Ectodermal cell (in vitro differentiated cells): ENCODE measurements around the gene FTL.

ENCODE experiments used
- H3K27ac ChIP-seq: 2 replicates; pipeline ENCODE4 v1.7.0; 2013; ENCODE audit warnings: mild to moderate bottlenecking, low read depth, low read length; ENCODE audit not compliant: insufficient read depth, poor library complexity, severe bottlenecking
- H3K27me3 ChIP-seq: 2 replicates; pipeline ENCODE4 v1.7.0; 2013; ENCODE audit warnings: mild to moderate bottlenecking, low read length; ENCODE audit not compliant: insufficient read depth, control insufficient read depth, poor library complexity, severe bottlenecking
- H3K36me3 ChIP-seq: one replicate; pipeline ENCODE4 v1.7.0; 2013; ENCODE audit warnings: low read length; ENCODE audit not compliant: control insufficient read depth, insufficient read depth
- H3K4me1 ChIP-seq: one replicate; pipeline ENCODE4 v1.7.0; 2013; ENCODE audit warnings: low read length; ENCODE audit not compliant: control insufficient read depth, insufficient read depth
- H3K4me3 ChIP-seq: 2 replicates; pipeline ENCODE4 v1.7.0; 2013; ENCODE audit warnings: low read depth, low read length, control low read depth; ENCODE audit not compliant: insufficient read depth
- H3K9me3 ChIP-seq: 2 replicates; pipeline ENCODE4 v1.7.0; 2013; ENCODE audit warnings: mild to moderate bottlenecking, low read length, moderate library complexity; ENCODE audit not compliant: control insufficient read depth
- WGBS, 2 experiments: methylation state at CpG; one replicate each; pipeline ENCODE4 v1.1.7; 2013; ENCODE audit warnings: missing lambda C conversion rate in 2 of 2; 5-methylcytosine and 5-hydroxymethylcytosine counted together

The FTL gene

GRCh38 chr19:48970923-48971395 lies 5.8 kb downstream of the FTL start:
- peaks cover 26% of the 10 kb centered on the region for H3K36me3 ChIP-seq
- no peaks in the 10 kb centered on the region for H3K9me3 ChIP-seq
- H3K27me3 ChIP-seq = no peaks in the 10 kb centered on the region
- peaks cover 5% of the 10 kb centered on the region for H3K4me1 ChIP-seq
- no peak overlapping the region for H3K4me3 ChIP-seq
- H3K27ac ChIP-seq = no peak overlapping the region
- 26 to 29% methylated on average over 18 to 19 of the region's 19 CpGs for WGBS, 2 experiments

DNA sequence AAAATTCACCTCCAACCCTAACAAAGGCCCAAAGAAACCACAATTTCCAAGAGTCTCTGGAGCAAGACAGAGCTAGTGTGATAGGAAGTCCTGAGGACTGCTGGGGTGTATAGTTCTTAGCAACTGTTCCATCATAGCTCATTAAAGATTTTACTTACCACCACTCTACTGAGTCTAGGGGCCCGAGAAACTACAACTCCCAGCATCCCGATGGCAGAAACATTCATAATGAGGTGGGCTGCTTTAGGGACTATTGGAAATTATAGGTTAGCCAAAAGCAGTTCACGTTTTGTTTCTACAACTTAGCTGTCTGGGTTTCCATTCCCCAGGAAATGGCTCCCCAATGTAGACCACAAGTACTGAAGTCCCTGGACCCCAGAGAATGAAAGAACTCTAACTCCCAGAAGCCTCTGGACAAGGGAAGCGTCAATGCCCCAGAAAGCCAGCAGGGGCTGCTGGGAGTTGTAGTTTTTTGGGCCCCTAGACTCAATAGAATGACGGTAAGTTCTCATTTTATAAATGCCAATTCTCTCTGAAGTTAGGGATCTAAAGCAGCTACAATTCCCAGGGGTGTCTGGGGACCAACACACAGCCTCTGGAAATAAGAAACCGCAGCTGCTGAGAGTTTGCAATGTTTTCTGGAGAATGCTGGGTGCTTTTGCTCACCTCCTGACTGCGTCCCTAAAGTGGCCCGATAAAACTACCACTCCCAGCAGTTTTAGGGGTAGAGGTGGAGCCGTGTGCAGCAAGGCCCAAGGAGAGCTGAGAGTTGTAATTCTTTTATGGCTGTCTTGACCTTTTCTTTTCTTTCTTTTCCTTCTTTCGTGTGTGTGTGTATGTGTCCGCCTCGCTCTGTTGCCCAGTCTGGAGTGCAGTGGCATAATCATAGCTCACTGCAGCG lies 11.1 kb downstream of the FTL start:
- Histone ChIP-seq H3K36me3 (peaks cover 7% of the 10 kb centered on the region), H3K27ac (no peak overlapping the region), H3K27me3 (no peaks in the 10 kb centered on the region), H3K9me3 (no peaks in the 10 kb centered on the region), H3K4me1 (no peaks in the 10 kb centered on the region), H3K4me3 (no peak overlapping the region)
- WGBS, 2 experiments = 89% methylated on average over 13 of the region's 13 CpGs

DNA sequence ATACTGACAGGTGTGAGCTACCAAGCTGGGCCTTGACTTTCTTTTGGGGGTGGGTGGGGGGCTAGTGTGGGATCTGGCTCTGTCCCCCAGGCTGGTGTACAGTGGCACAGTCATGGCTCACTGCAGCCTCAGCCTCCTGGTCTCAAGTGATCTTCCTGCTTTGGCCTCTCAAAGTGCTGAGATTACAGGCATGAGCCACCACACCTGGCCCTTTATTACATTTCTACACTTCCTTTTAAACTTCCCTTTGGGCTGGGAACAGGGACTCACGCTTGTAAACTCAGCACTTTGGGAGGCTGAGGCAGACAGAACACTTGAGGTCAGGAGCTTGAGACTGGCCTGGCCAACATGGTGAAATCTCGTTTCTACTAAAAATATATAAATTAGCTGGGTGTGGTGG lies 12.0 kb downstream of the FTL start:
- WGBS, 2 experiments = 91 to 94% methylated on average over 2 of the region's 2 CpGs
- Histone ChIP-seq H3K4me1 (no peaks in the 10 kb centered on the region), H3K27me3 (no peaks in the 10 kb centered on the region), H3K27ac (no peak overlapping the region), H3K36me3 (peaks cover 7% of the 10 kb centered on the region), H3K9me3 (no peaks in the 10 kb centered on the region), H3K4me3 (no peak overlapping the region)

- no peak overlapping the region for H3K27ac ChIP-seq
- peaks cover 5% of the 10 kb centered on the region for H3K36me3 ChIP-seq
- 96% methylated on average over 9 of the region's 9 CpGs for WGBS, 2 experiments
These were observed 17.2 kb downstream of the FTL start for GRCh38 chr19:48982280-48982679.

DNA sequence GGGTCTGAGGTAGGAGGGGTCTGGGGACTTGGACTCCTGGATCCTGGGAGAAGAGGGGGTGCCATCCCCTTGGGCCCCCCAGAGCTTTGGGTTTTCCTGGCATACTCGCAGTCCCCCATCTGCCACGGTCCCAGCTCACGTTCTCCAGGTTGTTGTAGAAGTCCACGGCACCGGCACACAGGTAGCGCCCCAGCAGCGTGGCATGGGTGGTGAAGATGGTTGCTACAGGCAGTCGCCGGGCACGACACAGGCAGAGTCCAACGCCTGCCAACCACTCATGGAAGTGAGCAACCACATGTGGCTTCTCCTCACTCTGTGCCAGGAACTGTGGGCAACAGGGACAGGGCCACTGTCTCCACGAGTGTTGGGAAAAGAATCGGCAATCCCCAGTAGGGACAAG lies 20.6 kb downstream of the FTL start:
- peaks cover 13% of the 10 kb centered on the region for H3K36me3 ChIP-seq
- H3K27me3 ChIP-seq = no peaks in the 10 kb centered on the region
- H3K4me1 ChIP-seq = no peaks in the 10 kb centered on the region
- WGBS, 2 experiments = 95 to 97% methylated on average over 13 of the region's 13 CpGs
- H3K4me3 ChIP-seq = no peak overlapping the region
- no peaks in the 10 kb centered on the region for H3K9me3 ChIP-seq
- no peak overlapping the region for H3K27ac ChIP-seq

More at GRCh38 chr19:48982280-48982679, 17.2 kb downstream of the FTL start:
- no peaks in the 10 kb centered on the region for H3K9me3 ChIP-seq
- H3K4me3 ChIP-seq = no peak overlapping the region
- H3K27me3 ChIP-seq = no peaks in the 10 kb centered on the region
- no peaks in the 10 kb centered on the region for H3K4me1 ChIP-seq

DNA sequence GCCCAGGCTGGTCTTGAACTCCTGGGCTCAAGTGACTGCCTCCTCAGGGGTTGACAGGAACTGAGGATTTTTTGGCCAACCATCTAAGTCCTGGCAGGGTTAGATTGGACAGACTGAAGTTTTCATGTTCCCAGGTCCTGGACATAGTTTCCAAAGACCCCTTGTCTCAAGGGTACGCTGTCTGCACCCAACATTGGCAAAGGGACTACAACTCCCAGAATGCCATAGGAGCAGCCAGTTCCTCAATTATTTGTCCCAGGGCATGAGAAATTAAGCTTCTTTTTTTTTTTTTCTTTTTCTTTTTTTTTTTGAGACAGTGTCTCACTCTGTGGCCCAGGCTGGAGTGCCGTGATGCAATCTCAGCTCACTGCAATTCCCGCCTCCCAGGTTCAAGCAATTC lies 21.1 kb downstream of the FTL start:
- H3K27ac ChIP-seq = no peak overlapping the region
- H3K36me3 ChIP-seq = peaks cover 13% of the 10 kb centered on the region
- H3K27me3 ChIP-seq = no peaks in the 10 kb centered on the region
- H3K4me3 ChIP-seq = no peak overlapping the region
- no peaks in the 10 kb centered on the region for H3K9me3 ChIP-seq
- H3K4me1 ChIP-seq = peaks cover 1% of the 10 kb centered on the region
- WGBS, 2 experiments = 95 to 96% methylated on average over 3 of the region's 3 CpGs

DNA sequence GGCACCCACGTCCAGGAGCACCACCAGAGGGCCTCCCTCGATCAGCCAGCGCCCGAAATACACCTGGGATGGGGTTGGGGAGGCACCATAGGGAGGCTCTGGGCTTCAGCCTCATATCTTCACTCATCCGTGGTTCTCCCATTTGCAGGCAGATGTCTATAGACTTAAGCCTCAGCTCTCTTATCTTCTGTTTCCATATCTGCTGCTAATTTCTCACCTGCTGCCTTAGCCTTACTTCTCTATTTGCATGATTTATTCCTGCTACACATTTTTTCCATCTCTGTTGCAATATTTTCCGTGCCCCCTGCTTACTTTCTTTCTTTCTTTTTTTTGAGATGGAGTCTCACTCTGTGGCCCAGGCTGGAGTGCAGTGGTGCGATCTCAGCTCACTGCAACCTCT lies 22.2 kb downstream of the FTL start:
- peaks cover 13% of the 10 kb centered on the region for H3K36me3 ChIP-seq
- no peak overlapping the region for H3K4me3 ChIP-seq
- H3K4me1 ChIP-seq = peaks cover 11% of the 10 kb centered on the region
- H3K27ac ChIP-seq = no peak overlapping the region
- H3K27me3 ChIP-seq = no peaks in the 10 kb centered on the region
- H3K9me3 ChIP-seq = no peaks in the 10 kb centered on the region
- 89 to 95% methylated on average over 7 of the region's 7 CpGs for WGBS, 2 experiments

- H3K4me1 ChIP-seq = peaks cover 11% of the 10 kb centered on the region
- 93% methylated on average over 7 of the region's 7 CpGs for WGBS, 2 experiments
- no peak overlapping the region for H3K4me3 ChIP-seq
- H3K27me3 ChIP-seq = no peaks in the 10 kb centered on the region
- no peak overlapping the region for H3K27ac ChIP-seq
- H3K9me3 ChIP-seq = no peaks in the 10 kb centered on the region
- H3K36me3 ChIP-seq = peaks cover 8% of the 10 kb centered on the region
These were observed 23.2 kb downstream of the FTL start for GRCh38 chr19:48988286-48988685.

DNA sequence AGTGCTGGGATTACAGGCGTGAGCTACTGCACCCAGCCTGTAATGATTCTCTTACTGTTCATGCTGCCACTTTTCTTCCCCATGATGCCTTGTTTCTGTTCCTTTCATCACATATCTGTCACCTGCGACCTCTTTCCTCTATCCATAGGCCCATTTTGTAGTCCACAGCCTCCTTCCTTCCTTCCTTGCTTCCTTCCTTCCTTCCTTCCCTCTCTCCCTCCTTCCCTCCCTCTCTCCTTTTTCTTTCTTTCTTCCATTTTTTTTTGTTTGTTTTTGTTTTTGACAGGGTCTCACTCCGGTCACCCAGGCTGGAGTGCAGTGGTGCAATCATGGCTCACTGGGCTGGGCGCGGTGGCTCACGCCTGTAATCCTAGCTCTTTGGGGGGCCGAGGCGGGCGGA lies 23.8 kb downstream of the FTL start:
- peaks cover 11% of the 10 kb centered on the region for H3K4me1 ChIP-seq
- no peak overlapping the region for H3K4me3 ChIP-seq
- H3K27ac ChIP-seq = no peak overlapping the region
- peaks cover 8% of the 10 kb centered on the region for H3K36me3 ChIP-seq
- H3K9me3 ChIP-seq = no peaks in the 10 kb centered on the region
- H3K27me3 ChIP-seq = no peaks in the 10 kb centered on the region
- 89 to 92% methylated on average over 9 of the region's 9 CpGs for WGBS, 2 experiments

DNA sequence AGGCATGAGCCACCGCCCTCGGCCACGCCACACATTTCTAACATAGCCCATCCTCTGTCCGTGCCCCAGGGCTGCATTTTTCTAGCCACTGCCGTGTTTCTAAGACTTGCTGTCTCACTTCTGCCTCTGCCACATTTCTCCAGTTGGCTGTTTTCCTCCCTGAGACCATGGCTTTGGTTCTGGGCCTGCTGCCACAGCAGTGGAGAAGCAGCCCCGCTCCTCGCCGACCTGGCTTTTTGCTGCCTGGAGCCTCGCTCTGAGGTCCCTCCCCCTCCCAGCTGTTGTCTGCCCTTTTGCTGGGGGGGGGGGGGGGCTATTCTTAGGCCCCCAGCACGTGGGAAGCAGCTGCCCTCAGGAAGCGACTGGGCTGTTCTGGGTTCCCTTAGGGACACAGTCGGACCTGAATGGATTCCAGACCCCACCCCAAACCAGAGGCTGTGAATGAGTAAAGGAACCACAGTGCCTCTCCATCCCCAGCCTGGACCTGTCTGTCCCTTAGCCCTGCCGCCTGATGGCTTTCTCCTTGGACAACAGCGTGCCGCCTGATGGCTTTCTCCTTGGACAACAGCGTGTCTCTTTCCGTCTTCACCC lies 24.7 kb downstream of the FTL start:
- peaks cover 17% of the 10 kb centered on the region for H3K4me1 ChIP-seq
- no peak overlapping the region for H3K4me3 ChIP-seq
- WGBS, 2 experiments = 89 to 91% methylated on average over 17 of the region's 17 CpGs
- H3K9me3 ChIP-seq = no peaks in the 10 kb centered on the region
- peaks cover 8% of the 10 kb centered on the region for H3K36me3 ChIP-seq
- no peaks in the 10 kb centered on the region for H3K27me3 ChIP-seq
- no peak overlapping the region for H3K27ac ChIP-seq
